HAP-1 (cell line): ENCODE data around the gene HK1.

Source experiments
- DNase-seq, 2 experiments: peaks; one replicate each; pipeline ENCODE4 v3.0.0-alpha.2; 2016 to 2020; ENCODE audit warnings: low spot score in 2 of 2
- H3K27me3 ChIP-seq: fragments of 250-450 bp; sonication (Bioruptor Pico); 2 replicates; pipeline ENCODE4 v1.5.1; 2020; ENCODE audit warnings: low read depth, mild to moderate bottlenecking, moderate library complexity
- H3K36me3 ChIP-seq: fragments of 250-450 bp; sonication (Bioruptor Pico); replicated peaks from 2 replicates; pipeline ENCODE4 v1.5.1; 2020; ENCODE audit warnings: mild to moderate bottlenecking
- H3K4me1 ChIP-seq: fragments of 250-450 bp; sonication (Bioruptor Pico); 2 replicates; pipeline ENCODE4 v1.5.1; 2020; ENCODE audit warnings: mild to moderate bottlenecking
- H3K4me3 ChIP-seq: fragments of 250-450 bp; sonication (Bioruptor Pico); 2 replicates; pipeline ENCODE4 v1.5.1; 2020; ENCODE audit warnings: mild to moderate bottlenecking, moderate library complexity
- H3K9me3 ChIP-seq: fragments of 250-450 bp; sonication (Bioruptor Pico); 2 replicates; pipeline ENCODE4 v1.5.1; 2020; ENCODE audit warnings: mild to moderate bottlenecking, moderate library complexity
- in situ Hi-C: fragments of 300-500 bp; cut with MboI; formaldehyde crosslinking; loops from 3 replicates; pipeline ENCODE4 v1.14.3; 2020; ENCODE audit warnings: low sequenced_read_pairs, inconsistent platforms, mixed read lengths

The HK1 gene

GRCh38 chr10:69343905-69344304 is 65.6 kb downstream of the HK1 start:
- H3K9me3 ChIP-seq = no peaks in the 10 kb centered on the region
- DNase-seq = no peak
- in situ Hi-C loops = no loop called here
- peaks cover 5% of the 10 kb centered on the region for H3K36me3 ChIP-seq
- no peak overlapping the region for H3K4me3 ChIP-seq
- H3K4me1 ChIP-seq = peaks cover 18% of the 10 kb centered on the region
- no peaks in the 10 kb centered on the region for H3K27me3 ChIP-seq

- no peak overlapping the region for H3K4me3 ChIP-seq
These were observed 66.4 kb downstream of the HK1 start for GRCh38 chr10:69344591-69345252.

GRCh38 chr10:69345402-69345801 is 67.1 kb downstream of the HK1 start:
- Histone ChIP-seq H3K36me3 (peaks cover 9% of the 10 kb centered on the region), H3K4me1 (peaks cover 9% of the 10 kb centered on the region)
- no peak for DNase-seq

More at GRCh38 chr10:69344591-69345252, 66.4 kb downstream of the HK1 start:
- H3K9me3 ChIP-seq = no peaks in the 10 kb centered on the region
- in situ Hi-C loops = no loop called here
- peaks cover 9% of the 10 kb centered on the region for H3K36me3 ChIP-seq
- DNase-seq = no peak
- no peaks in the 10 kb centered on the region for H3K27me3 ChIP-seq
- peaks cover 12% of the 10 kb centered on the region for H3K4me1 ChIP-seq

GRCh38 chr10:69345890-69346474 is 67.7 kb downstream of the HK1 start:
- Histone ChIP-seq H3K27me3 (no peaks in the 10 kb centered on the region), H3K36me3 (peaks cover 9% of the 10 kb centered on the region), H3K9me3 (no peaks in the 10 kb centered on the region), H3K4me1 (peaks cover 9% of the 10 kb centered on the region), H3K4me3 (no peak overlapping the region)
- DNase-seq = no peak
- in situ Hi-C loops = no loop called here

More at GRCh38 chr10:69345402-69345801, 67.1 kb downstream of the HK1 start:
- no peaks in the 10 kb centered on the region for H3K9me3 ChIP-seq
- H3K4me3 ChIP-seq = no peak overlapping the region
- in situ Hi-C loops = no loop called here
- H3K27me3 ChIP-seq = no peaks in the 10 kb centered on the region

GRCh38 chr10:69346776-69347175 is 68.5 kb downstream of the HK1 start:
- in situ Hi-C loops = no loop called here
- Histone ChIP-seq H3K27me3 (no peaks in the 10 kb centered on the region), H3K4me1 (peaks cover 9% of the 10 kb centered on the region), H3K9me3 (no peaks in the 10 kb centered on the region), H3K4me3 (no peak overlapping the region), H3K36me3 (peaks cover 9% of the 10 kb centered on the region)
- no peak for DNase-seq

GRCh38 chr10:69348816-69349541 is 70.7 kb downstream of the HK1 start:
- Histone ChIP-seq H3K36me3 (peaks cover 9% of the 10 kb centered on the region), H3K27me3 (no peaks in the 10 kb centered on the region), H3K4me1 (peaks cover 9% of the 10 kb centered on the region), H3K4me3 (no peak overlapping the region), H3K9me3 (no peaks in the 10 kb centered on the region)
- in situ Hi-C loops = no loop called here
- DNase-seq = no peak

GRCh38 chr10:69349542-69349888 is 71.2 kb downstream of the HK1 start:
- in situ Hi-C loops = no loop called here
- Histone ChIP-seq H3K9me3 (no peaks in the 10 kb centered on the region), H3K27me3 (no peaks in the 10 kb centered on the region), H3K36me3 (peaks cover 9% of the 10 kb centered on the region), H3K4me3 (no peak overlapping the region), H3K4me1 (peaks cover 9% of the 10 kb centered on the region)
- no peak for DNase-seq

GRCh38 chr10:69351589-69351988 is 73.3 kb downstream of the HK1 start:
- peaks cover 4% of the 10 kb centered on the region; the same call in 1 of the 2 replicates for H3K36me3 ChIP-seq
- H3K9me3 ChIP-seq = no peaks in the 10 kb centered on the region
- H3K4me1 ChIP-seq = no peaks in the 10 kb centered on the region
- no peak overlapping the region for H3K4me3 ChIP-seq
- in situ Hi-C loops = no loop called here
- no peaks in the 10 kb centered on the region for H3K27me3 ChIP-seq
- DNase-seq = no peak

- H3K4me1 ChIP-seq = no peaks in the 10 kb centered on the region
- no peak for DNase-seq
- no peaks in the 10 kb centered on the region for H3K9me3 ChIP-seq
- peaks cover 4% of the 10 kb centered on the region; the same call in 1 of the 2 replicates for H3K36me3 ChIP-seq
- H3K4me3 ChIP-seq = no peak overlapping the region
- no peaks in the 10 kb centered on the region for H3K27me3 ChIP-seq
- in situ Hi-C loops = no loop called here
These were observed 74.4 kb downstream of the HK1 start for GRCh38 chr10:69352569-69353264.

GRCh38 chr10:69353977-69354635 is 75.8 kb downstream of the HK1 start:
- in situ Hi-C loops = no loop called here
- Histone ChIP-seq H3K36me3 (peaks cover 2% of the 10 kb centered on the region; the same call in 1 of the 2 replicates), H3K4me3 (no peak overlapping the region), H3K27me3 (no peaks in the 10 kb centered on the region), H3K4me1 (no peaks in the 10 kb centered on the region), H3K9me3 (no peaks in the 10 kb centered on the region)
- DNase-seq = no peak

- Histone ChIP-seq H3K36me3 (no peaks in the 10 kb centered on the region; the same call in 1 of the 2 replicates), H3K4me3 (no peak overlapping the region), H3K9me3 (no peaks in the 10 kb centered on the region), H3K27me3 (no peaks in the 10 kb centered on the region), H3K4me1 (no peaks in the 10 kb centered on the region)
- no peak for DNase-seq
- in situ Hi-C loops = no loop called here
These were observed 77.9 kb downstream of the HK1 start for GRCh38 chr10:69356187-69356586.

GRCh38 chr10:69358148-69358795 is 80.0 kb downstream of the HK1 start:
- no peak for DNase-seq
- H3K27me3 ChIP-seq = no peaks in the 10 kb centered on the region
- no peaks in the 10 kb centered on the region for H3K9me3 ChIP-seq
- in situ Hi-C loops = no loop called here
- H3K4me1 ChIP-seq = no peaks in the 10 kb centered on the region
- H3K4me3 ChIP-seq = no peak overlapping the region
- H3K36me3 ChIP-seq = no peaks in the 10 kb centered on the region; the same call in 1 of the 2 replicates

- Histone ChIP-seq H3K4me3 (no peak overlapping the region), H3K36me3 (no peaks in the 10 kb centered on the region; the same call in 1 of the 2 replicates), H3K27me3 (no peaks in the 10 kb centered on the region), H3K4me1 (no peaks in the 10 kb centered on the region), H3K9me3 (no peaks in the 10 kb centered on the region)
- no peak for DNase-seq
- in situ Hi-C loops = no loop called here
These were observed 80.9 kb downstream of the HK1 start for GRCh38 chr10:69359148-69359547.
